NAMALWA (cell line): ENCODE data around the gene RNU1-3.
"Not testable (repeated sequence)": the region's sequence is repeated elsewhere in the genome, so short reads cannot be mapped to it uniquely, and the experiment has no call there.

Source experiments
- DNase-seq: peaks from one replicate; pipeline ENCODE4 v3.0.0-alpha.2; 2015; ENCODE audit warnings: low spot score

Gene RNU1-3

DNA sequence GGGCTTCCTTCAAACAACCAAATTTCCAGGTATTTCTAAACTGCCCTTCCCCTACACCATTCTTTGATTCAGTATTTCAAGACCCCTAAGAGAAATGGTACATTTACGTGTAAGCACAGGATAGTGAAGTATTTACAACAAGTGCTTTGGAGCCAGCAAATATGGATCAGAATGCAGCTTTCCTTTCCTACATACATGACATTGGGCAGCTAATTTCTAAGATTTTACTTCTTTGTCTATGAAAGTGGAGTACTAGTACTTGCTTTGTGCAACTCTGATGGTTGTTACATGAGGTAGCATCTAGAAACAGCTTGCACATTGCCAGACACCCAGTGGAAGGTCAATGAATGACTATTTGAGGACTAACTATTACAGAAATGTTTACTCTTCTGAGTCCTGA is 15.2 kb downstream of the RNU1-3 start:
- peak; percentile 63 for DNase-seq

DNA sequence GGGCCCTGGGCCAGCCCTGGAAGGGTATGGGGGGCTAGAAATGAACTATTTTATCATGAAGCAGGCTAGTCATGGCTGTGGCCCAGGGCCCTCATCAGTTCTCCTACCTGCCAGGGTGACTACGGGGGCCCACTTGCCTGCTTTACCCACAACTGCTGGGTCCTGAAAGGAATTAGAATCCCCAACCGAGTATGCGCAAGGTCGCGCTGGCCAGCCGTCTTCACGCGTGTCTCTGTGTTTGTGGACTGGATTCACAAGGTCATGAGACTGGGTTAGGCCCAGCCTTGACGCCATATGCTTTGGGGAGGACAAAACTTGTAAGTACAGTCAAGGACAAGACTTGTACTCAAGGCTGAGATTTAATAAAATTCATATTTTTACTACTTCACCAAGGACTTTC is 16.8 kb downstream of the RNU1-3 start:
- DNase-seq = not testable (repeated sequence)

DNA sequence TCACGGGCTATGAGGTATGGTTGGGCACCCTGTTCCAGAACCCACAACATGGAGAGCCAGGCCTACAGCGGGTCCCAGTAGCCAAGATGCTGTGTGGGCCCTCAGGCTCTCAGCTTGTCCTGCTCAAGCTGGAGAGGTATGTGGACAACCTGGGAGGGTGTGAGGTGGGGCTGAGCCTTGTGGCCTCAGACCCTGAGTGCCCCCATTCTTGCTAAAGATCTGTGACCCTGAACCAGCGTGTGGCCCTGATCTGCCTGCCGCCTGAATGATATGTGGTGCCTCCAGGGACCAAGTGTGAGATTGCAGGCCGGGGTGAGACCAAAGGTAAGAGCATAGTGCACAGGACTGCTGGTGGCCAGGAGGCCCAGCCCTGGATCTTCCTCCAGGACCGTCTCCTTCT is 17.4 kb downstream of the RNU1-3 start:
- DNase-seq = not testable (repeated sequence)

DNA sequence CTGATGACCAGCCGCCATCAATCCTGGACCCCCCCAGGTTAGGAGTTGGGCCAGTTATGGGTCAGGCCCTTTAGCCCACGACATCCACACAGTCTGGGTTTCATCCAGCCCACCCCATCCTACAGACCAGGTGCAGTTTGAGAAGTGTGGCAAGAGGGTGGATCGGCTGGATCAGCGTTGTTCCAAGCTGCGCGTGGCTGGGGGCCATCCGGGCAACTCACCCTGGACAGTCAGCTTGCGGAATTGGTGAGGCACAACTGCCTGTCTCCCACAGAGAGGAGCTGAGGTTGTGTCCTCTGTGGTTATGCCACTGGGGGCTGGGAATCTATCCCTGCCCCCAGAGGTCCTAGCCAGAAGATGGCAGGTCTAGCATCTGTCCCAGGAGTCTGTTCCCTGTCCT is 18.0 kb downstream of the RNU1-3 start:
- DNase-seq = not testable (repeated sequence)

DNA sequence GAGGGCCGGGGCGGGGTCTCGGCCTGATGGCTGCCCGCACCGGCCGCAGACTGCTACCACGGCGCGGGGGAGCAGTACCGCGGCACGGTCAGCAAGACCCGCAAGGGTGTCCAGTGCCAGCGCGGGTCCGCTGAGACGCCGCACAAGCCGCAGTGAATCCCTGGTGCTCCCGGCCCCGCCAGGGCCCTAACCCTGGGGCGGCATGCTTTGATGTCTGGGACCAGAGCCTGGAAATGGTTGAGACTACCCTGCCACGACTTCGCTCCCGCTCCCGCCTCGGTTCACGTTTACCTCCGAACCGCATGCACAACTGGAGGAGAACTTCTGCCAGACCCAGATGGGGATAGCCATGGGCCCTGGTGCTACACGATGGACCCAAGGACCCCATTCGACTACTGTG is 18.5 kb downstream of the RNU1-3 start:
- DNase-seq = not testable (repeated sequence)

DNA sequence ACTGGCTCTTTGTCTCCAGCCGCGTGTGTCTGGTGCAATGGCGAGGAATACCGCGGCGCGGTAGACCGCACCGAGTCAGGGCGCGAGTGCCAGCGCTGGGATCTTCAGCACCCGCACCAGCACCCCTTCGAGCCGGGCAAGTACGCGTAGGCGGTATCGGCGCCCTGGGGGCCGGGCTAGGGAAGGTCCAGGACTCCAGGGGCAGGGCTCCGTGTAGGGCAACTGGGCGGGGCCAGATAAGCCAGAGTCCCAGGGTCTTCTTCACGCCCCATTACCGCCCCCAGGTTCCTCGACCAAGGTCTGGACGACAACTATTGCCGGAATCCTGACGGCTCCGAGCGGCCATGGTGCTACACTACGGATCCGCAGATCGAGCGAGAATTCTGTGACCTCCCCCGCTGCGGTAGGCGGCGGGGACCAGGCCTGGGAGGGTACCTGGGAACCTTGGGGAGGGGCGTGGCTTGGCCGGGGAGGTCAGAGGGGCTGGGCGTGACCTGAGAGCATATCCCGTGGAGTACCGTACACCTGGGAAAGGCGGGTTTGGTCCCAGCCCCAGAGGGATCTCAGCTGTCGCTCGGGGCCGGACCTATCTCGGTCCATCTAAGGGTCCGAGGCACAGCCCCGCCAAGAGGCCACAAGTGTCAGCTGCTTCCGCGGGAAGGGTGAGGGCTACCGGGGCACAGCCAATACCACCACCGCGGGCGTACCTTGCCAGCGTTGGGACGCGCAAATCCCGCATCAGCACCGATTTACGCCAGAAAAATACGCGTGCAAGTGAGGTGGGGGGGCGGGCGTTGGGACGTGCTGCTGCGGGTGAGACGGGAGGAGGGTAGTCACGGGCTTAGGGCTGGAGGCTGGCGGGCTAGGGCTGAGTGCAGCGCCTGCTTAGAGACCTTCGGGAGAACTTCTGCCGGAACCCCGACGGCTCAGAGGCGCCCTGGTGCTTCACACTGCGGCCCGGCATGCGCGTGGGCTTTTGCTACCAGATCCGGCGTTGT is 19.3 kb downstream of the RNU1-3 start:
- DNase-seq = not testable (repeated sequence)

DNA sequence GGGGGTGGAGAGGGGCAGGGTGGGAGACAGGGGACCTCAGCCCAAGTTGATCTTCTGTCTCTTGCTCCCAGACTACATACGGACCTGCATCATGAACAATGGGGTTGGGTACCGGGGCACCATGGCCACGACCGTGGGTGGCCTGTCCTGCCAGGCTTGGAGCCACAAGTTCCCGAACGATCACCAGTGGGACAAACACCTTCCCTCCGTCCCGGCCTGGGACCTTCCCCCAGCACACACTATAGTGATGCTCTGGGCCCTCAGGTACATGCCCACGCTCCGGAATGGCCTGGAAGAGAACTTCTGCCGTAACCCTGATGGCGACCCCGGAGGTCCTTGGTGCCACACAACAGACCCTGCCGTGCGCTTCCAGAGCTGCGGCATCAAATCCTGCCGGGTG is 20.0 kb downstream of the RNU1-3 start:
- not testable (repeated sequence) for DNase-seq

DNA sequence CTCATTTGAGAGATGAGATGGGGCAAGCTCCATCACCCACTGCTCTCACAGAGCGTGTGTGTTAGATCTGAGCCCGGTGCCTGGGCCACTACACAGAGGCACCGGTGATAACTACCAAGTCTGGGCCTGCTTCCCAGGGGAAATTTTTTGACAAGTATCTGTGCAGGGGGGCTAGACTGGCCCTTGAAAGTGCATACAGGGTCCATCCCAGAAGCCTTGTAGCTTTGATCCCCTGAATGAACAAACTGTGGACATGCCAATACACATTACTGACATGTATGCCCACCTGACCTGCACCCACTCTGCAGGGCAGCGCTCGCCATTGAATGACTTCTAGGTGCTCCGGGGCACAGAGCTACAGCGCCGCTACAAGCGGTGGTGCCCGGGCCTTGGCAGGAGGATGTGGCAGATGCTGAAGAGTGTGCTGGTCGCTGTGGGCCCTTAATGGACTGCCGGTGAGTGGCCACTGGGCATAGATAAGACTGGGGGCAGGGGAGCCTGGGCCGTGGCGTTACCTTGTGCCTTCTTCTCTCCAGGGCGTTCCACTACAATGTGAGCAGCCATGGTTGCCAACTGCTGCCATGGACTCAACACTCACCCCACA is 20.6 kb downstream of the RNU1-3 start:
- not testable (repeated sequence) for DNase-seq

DNA sequence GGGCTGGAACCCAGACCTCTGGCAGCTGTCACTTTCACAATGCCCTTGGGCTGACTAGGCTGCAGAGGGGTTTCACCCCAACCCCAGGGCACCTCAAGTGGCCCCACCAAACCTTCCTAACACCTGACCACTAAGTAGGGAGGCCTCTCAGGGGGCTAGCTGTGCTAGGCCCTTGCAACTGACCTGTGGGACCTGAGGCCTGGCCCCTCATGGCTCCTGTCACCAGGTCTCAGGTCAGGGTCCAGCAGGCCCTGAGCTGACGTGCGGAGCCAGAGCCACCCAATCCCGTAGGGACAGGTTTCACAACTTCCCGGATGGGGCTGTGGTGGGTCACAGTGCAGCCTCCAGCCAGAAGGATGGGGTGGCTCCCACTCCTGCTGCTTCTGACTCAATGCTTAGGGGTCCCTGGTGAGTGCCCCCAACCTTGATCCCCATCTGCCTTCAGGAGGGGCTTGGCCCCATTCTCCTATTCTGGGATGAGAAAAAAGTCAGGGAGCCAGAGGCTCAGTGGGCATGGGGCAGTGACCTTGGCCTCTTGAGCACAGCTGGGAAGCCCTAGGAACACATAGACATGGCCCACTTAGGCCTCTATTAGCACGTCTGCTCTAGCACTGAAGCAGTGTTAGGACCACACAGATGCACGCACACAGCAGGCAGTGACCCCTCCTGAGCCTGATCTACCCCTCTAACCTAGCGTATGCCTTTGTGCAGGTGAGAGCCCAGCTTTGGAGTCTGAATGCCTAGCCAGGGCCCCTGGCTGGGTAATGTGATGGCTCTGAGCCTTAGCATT is 21.3 kb downstream of the RNU1-3 start:
- DNase-seq = not testable (repeated sequence)

DNA sequence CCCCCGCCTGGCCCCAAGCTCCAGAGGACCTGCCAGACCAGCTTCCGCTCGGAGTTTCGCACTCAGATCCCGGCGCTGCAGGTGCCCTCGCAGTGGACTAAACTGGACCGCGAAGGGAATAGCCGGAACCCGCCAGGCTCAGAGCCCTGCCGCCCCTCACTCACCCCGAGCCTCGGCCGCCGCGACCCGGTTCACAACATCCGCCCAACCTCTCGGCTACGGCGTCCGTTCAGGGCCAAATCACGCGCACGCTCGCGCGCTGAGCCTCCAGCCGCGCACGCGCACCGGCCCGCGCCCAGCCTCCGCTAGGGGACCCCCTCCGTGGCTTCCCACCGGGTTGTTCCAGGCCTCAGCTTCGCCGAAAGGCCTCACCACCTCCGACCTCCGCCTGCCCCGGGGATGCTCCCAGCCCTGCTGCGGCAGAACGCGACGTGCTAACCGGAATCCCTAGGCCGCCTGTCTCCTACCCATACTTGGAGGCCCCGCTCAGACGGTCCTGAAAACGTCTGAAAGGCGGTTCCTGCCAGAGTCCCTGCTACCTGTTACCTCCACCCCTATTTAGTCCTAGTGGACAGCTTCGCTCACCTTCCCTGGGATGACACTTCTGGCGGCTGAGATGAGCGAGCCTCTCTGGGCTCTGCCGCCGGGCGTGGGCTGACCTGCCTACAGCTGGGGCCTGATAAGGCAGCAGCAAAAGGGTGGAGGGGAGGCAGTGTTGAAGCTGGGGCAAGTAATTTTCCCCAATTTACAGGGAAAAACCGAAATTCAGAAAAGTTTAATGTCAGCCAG is 22.1 kb downstream of the RNU1-3 start:
- DNase-seq = peak; percentile 99

DNA sequence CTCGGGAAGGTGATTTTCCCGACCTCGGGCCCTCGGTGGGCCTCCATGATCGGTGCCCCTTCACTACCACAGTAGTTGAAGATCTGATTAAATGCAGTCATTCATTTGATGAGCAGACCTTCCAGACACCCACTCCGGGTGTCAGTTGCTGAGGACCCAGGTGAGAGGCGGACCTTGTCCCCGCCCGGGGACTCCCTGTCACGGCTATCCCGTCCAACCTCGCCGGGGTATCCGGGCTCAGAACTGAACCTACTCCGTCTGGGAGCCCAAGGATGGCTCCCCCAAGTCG is 22.6 kb downstream of the RNU1-3 start:
- no peak for DNase-seq

DNA sequence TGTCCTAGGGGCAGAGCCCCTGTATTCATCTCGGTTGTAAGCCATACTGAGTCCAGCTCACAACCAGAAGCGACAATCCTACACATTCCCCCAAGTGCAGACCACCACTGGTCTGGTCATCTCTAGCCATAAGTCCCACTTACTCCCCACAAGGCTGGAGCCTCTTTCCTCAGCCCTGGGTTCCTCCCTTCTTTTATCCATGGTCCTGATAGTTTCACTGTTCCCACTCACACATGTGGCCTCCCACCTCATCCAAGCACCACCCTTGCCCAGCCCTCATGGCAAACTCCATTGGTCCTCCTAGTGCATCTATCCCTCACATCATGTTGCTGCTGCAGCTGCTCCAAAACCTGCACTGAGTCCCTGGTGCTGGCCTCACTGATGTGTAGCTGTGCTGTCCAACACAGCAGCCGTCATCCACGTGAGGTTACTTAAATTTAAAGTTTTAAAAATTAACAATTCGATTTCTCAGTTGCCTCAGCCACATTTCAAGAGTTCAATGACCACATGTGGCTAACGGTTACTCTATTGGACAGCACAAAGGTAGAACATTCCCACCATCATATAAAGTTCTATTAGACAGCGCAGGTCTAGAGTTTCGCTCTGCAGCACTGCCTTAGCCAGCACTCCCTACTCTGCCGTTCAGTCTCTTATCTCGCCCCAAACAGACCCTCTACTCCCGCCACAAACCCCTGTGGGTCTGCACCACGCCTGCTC is 23.1 kb downstream of the RNU1-3 start:
- peak; percentile 68 for DNase-seq

DNA sequence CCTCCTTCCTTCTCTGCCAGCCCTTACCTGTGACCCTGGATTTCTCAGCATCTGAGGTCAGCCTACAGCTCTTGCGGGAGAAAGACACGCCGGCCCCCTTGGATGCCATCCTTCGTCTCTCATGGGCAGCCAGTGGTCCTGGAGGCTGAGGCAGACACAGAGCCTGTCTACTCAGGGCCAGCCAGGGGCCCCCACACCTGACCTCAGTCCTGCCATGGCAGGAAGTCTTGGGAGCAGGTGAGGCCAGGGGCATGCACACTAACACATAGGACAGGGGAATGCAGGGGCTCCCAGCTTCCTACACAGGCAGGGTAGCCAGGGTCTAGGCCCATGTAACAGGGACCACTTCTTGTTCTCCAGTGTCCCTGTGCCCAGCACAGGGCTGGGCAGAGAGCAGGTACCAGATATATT is 23.7 kb downstream of the RNU1-3 start:
- not testable (repeated sequence) for DNase-seq

DNA sequence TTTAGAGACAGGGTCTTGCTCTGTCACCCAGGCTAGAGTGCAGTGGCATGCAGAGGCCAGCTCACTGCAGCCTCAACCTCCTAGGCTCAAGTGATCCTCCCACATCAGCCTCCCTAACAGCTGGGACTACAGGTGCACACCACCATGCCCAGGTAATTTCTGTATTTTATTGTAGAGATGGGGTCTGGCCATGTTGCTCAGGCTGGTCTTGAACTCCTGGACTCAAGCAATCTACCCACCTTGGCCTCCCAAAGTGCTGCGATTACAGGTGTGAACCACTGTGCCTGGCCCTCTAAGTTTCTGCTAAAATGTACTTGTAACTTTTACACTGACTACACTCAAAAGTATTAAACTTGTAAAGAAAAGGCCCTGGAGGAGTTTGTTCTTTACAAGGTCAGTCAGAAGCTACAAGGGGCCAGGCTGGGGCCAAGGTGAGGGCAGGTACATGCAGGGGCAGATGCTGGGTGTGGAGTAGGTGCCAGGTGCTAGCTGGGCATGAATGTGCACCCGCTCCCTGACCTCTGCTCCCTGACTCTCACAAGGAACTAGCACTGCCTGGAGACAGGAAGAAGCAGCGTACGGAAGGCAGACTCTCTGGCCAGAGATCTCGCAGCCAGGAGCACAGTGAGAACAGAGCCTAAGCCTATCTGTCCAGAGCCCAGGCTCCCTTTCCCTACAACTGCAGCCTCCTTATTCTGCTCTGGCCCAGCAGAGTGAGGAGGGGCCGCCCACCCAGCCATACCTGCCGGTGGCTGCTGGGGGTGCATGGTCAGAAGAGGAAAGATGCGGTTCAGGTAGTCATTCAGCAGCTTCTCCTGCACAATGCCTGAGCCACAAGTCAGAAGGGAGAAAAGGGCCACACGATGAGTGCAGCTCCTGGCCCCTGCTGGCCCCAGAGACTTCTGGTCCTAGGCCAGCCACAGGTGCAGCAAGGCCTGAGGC is 24.5 kb downstream of the RNU1-3 start:
- not testable (repeated sequence) for DNase-seq

DNA sequence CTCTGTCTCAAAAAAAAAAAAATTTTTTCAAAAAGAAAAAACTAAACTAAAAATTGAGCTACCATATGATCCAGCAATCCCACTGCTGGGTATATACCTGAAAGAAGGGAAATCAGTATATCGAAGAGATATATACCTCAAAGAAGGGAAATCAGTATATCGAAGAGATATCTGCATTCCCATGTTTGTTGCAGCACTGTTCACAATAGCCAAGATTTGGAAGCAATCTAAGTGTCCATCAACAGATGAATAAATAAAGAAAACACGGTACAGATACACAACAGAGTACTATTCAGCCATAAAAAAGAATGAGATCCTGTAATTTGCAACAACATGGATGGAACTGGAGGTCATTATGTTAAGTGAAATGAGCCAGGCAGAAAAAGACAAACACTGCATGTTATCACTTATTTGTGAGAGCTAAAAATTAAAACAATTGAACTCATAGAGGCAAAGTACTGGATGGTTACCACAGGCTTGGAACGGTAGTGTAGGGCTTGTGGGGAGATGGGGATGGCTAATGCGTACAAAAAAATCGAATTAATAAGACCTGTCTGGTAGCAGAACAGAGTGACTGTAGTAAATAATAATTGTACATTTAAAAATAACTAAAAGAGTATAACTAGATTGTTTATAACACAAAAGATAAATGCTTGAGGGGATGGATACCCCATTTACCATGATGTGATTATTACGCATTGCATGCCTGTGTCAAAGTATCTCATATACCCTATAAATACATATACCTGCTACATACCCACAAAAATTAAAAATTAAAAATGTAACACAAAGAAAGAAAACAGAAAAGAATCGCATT is 25.4 kb downstream of the RNU1-3 start:
- DNase-seq = not testable (repeated sequence)

DNA sequence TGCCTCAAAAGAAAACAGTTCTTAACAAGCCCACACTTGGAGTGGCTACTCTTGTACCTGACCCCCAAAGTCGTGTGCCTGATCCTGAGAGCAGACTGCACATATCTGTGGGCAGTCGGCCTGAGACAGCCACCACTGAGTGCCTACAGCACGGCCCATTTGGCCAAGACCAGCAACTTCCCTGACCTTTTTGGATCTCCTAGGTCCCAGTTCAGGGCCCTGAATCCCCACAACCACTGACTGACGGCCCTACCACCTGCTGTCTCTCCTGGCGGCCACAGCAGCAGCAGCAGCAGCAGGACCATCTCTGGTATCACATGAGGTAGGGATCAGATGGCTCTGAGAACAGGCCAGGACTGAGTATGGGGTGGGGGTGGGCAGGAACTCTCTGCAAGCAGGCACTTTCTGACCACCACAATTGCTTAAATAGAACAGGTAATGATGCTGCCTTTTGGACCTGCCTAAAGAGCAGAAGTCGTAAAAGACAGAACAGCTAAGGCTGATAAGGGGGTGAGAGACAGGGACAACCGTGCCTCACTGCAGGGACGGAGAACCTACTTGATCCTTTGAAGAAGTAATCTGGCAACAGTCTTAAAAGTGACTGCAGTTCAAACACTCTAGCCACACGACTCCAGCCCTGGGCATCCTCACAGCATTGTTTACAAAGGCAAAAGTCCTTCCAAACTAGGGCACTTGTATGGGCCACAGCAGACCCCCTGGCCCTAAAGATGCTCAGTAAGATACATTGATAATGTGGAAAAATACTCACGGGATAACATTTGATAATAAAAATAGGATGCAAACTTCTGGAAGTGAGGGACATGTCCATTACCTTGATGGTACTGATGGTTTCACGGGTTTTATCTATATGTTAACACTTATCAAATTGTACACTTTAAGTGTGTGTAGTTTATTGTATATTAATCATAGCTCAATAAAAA is 27.4 kb downstream of the RNU1-3 start:
- not testable (repeated sequence) for DNase-seq

DNA sequence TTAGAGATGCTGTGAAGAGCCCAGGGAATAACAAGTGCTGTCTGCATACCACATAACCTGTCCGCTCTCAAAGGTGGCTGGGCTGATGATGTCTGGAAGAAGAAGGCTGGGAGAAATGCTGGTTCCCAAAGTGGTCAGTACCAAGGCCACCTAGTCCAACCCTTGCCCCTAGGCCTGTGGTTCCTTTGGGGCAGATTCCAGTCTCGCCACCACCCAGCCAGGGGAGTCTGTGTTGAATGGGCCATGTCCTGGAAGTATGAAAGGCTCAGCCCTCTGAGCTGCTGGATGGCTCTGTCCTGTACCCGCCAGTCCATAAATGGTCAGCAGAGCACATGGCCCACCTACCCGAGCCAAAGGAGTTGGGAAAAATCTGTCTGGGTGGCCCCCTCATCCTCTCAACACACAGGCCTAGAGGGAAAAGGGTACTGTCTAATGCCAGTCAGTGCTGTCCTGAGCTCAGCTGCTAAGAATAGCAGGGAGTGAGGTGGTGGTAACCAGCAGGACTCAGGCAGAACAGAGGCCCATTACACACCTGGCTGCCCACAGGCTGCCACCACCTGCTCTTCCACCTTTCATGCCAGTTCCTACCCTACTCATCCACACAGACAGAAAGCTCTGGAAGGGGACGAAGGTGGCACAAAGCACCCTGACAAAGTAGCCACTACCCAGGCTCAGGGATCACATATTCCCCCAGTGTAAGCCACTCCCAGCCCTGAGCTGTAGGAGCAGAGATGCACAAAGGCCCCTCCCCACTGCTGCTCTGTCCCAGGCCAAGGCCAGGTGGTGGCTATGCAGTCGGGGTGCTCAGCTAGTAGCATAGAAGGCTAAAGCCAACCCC is 28.6 kb downstream of the RNU1-3 start:
- DNase-seq = not testable (repeated sequence)
